Stimulated activated CD8-positive, alpha-beta memory T cell treated with anti-CD3 and anti-CD28 coated beads, Interleukin-7, amount 100 ng/mL, for 4 hours (primary cell): ENCODE results near the gene GRAPL.
"Not testable (repeated sequence)": the region's sequence is repeated elsewhere in the genome, so short reads cannot be mapped to it uniquely, and the experiment has no call there.

ENCODE experiments used
- DNase-seq, 2 donors: peaks; one replicate each; pipeline ENCODE4 v3.0.0-alpha.2; 2020; ENCODE audit warnings: low read depth in 2 of 2

GRAPL gene

DNA sequence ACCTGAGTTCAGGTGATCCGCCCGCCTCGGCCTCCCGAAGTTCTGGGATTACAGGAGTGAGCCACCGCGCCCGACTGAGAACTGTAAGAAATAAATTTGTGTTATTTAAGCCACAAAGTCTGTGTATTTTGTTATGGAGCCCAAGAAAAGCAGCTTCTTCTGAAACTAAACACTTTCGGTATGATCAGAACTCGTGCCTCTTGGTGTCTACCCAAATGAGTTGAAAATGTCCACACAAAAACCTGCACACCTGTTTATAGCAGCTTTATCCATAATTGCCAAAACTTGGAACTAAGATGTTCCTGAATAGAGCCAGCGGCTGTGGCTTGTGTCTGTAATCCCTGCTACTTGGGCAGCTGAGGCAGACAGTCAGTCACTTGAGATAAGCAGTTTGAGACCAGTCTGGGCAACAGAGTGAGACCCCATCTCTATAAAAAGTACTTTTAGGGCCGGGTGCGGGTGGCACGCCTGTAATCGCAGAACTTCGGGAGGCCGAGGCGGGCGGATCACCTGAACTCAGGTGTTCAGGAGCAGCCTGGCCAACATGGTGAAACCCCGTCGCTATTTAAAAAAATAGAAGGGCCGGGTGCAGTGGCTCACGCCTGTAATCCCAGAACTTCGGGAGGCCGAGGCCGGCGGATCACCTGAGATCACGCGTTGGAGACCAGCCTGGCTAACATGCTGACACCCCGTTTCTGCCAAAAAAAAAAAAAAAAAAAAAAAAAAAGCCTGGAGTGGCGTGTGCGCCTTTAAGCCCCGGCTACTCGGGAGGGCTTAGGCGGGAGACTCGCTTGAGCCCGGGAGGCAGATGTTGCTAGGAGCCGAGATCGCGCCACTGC, 61.7 kb downstream of the GRAPL start:
- not testable (repeated sequence) for DNase-seq

DNA sequence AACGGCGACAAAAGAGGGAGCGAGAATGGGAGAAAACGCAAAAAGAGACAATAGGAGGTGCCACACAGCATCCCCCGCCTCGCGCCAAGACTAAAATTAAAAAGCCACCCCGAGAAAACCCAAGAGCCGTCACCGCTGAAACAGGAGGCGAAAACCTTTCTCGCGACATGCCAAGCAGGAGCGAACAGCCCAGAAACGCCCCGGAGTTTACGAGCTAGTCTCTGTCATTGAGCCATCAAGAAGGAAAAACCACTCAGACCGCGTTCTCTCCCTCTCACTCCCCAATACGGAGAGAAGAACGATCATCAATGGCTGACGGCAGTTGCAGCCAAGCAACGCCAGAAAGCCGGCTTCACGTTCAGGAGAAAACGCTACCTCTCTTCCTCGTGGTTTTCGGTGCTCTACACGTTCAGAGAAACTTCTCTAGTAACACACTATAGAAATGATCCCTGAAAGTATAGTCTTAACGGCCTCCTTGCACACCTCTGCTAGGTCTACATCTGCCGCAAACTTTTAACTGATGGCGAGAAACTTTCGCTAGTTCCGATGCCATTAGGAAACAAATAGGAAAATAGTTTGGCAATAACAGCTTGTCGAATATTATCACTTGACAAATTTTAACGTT, 62.5 kb downstream of the GRAPL start:
- not testable (repeated sequence) for DNase-seq

DNA sequence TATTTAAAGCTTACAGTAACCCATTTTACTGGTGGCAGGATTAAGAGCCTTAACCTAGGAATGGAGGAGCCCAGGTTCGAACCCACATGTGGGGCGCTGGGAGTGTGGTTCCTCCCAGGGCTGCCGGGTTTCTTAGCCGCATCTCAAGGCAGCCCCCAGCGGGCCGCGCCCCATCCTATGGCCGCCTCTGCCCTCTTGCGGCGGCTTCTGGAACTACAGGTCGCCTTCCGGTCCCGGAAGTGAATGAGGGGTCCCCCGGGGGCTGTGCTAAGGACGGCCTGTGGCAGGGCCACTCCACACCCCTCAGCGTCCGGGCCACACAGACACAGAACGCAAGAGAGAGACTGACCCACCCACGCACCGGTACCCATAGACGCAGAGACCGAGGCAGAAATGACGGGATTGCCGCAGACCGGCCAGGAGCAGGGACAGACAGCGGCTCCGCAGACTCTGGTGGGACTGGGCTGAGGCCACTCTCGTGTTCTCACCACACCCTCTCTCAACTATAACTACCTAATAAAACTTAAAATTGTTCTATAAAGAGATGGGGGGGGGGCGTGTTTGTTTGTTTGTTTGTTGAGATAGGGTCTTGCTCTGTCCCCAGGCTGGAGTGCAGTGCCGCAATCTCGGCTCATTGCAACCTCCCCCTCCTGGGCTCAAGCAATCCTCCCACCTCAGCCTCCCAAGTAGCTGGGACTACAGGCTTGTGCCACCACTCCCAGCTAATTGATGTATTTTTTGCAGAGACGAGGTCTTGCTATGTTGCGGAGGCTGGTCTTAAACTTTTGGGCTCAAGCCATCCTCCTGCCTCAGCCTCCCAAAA, 69.2 kb downstream of the GRAPL start:
- DNase-seq: not testable (repeated sequence)

DNA sequence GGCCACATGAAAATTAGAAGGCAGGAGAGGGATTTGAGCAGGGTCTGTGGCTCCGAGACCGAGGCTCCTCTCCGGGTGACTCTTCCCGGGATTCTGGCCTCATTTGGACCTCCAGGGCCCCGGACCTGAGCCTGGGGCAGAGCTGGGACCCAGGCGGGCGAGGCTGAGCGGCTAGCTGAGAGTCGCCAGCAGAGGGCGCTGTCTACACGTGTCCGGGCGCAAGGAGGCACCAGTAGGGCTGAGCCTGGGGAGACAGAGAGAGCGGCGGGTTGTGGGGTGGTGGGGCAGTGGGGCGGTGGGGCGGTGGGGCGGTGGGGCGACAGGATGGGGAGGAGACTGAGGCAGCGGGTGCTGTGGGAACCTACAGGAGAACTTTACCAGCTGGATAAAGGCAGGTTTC, 75.1 kb downstream of the GRAPL start:
- not testable (repeated sequence) for DNase-seq

DNA sequence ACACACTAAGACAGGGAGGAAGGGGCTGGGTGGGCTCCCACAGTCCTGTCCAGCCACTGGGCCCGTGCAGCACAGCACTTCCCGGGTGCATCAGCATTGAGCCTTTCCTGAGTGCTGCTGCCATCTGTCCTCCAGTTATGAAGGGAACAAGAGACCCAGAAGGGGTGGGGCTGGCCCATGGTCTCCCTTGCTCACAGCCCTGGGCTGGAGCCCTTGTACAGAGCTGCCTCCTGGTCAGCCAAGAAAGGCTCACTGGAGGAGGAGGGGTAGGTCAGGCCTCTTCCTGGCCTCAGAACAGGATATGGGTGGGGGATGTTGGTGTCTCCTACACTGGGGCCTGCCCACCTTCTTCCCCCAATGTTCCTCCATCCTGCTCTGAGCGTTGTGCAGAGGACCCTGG, 76.0 kb downstream of the GRAPL start:
- not testable (repeated sequence) for DNase-seq
